ENCODE measurements around the gene ENAH. TPM values are rescaled to one million over a fixed set of nuclear protein-coding genes. Genes with fewer than 3 reads are reported as not detected.

The ENAH gene
- total RNA-seq, 1 donor from 2014 or later = 48.5 TPM

- DNase-seq (ENCODE audit: low spot score in 2 of 2) (no peak), FAIRE-seq (no peak)
Measured at GRCh38 chr1:225611537-225612223, 41.2 kb downstream of the ENAH start.

- DNase-seq (ENCODE audit: low spot score in 2 of 2) (no peak), FAIRE-seq (no peak)
Measured at GRCh38 chr1:225610539-225610938, 42.4 kb downstream of the ENAH start.

- no peak for FAIRE-seq
Measured at GRCh38 chr1:225608014-225608796, 44.7 kb downstream of the ENAH start.

GRCh38 chr1:225607355-225607754 is 45.6 kb downstream of the ENAH start:
- FAIRE-seq (no peak), DNase-seq (ENCODE audit: low spot score in 2 of 2) (no peak)

More at GRCh38 chr1:225608014-225608796, 44.7 kb downstream of the ENAH start:
- DNase-seq (ENCODE audit: low spot score in 2 of 2) = no peak

GRCh38 chr1:225603538-225604354 is 49.2 kb downstream of the ENAH start:
- FAIRE-seq (no peak), DNase-seq (ENCODE audit: low spot score in 2 of 2) (no peak)

- DNase-seq (ENCODE audit: low spot score in 2 of 2) = no peak
- no peak for FAIRE-seq
Measured at GRCh38 chr1:225602590-225603206, 50.2 kb downstream of the ENAH start.

- FAIRE-seq (peak; percentile 40), DNase-seq (ENCODE audit: low spot score in 2 of 2) (no peak)
Measured at GRCh38 chr1:225601902-225602589, 50.9 kb downstream of the ENAH start.

GRCh38 chr1:225598847-225599246 is 54.1 kb downstream of the ENAH start:
- DNase-seq (ENCODE audit: low spot score in 2 of 2) (no peak), FAIRE-seq (no peak)

GRCh38 chr1:225597926-225598575 is 54.9 kb downstream of the ENAH start:
- DNase-seq (ENCODE audit: low spot score in 2 of 2) = no peak
- no peak for FAIRE-seq

GRCh38 chr1:225596736-225597135 is 56.2 kb downstream of the ENAH start:
- no peak for DNase-seq (ENCODE audit: low spot score in 2 of 2)
- FAIRE-seq = no peak

- DNase-seq (ENCODE audit: low spot score in 2 of 2) (no peak), FAIRE-seq (no peak)
Measured at GRCh38 chr1:225595974-225596551, 56.9 kb downstream of the ENAH start.

GRCh38 chr1:225595452-225595851 is 57.5 kb downstream of the ENAH start:
- DNase-seq (ENCODE audit: low spot score in 2 of 2) = no peak
- FAIRE-seq = no peak

- no peak for FAIRE-seq
Measured at GRCh38 chr1:225593414-225593813, 59.5 kb downstream of the ENAH start.

GRCh38 chr1:225592362-225593025 is 60.4 kb downstream of the ENAH start:
- DNase-seq (ENCODE audit: low spot score in 2 of 2) (no peak), FAIRE-seq (no peak)

More at GRCh38 chr1:225593414-225593813, 59.5 kb downstream of the ENAH start:
- DNase-seq (ENCODE audit: low spot score in 2 of 2) = no peak

GRCh38 chr1:225587310-225587709 is 65.6 kb downstream of the ENAH start:
- FAIRE-seq (no peak), DNase-seq (ENCODE audit: low spot score in 2 of 2) (no peak)

GRCh38 chr1:225581186-225581585 is 71.7 kb downstream of the ENAH start:
- FAIRE-seq (no peak), DNase-seq (ENCODE audit: low spot score in 2 of 2) (no peak)

- FAIRE-seq = no peak
Measured at GRCh38 chr1:225580238-225581099, 72.5 kb downstream of the ENAH start.

More at GRCh38 chr1:225580238-225581099, 72.5 kb downstream of the ENAH start:
- DNase-seq (ENCODE audit: low spot score in 2 of 2) = no peak
